Activated CD4-positive, alpha-beta T cell treated with anti-CD3 and anti-CD28 coated beads for 48 hours (primary cell): Measurements from ENCODE around the gene AVPR2.

Source experiments
- DNase-seq: peaks from one replicate; pipeline ENCODE4 v3.0.0-alpha.2; 2020

AVPR2 gene

DNA sequence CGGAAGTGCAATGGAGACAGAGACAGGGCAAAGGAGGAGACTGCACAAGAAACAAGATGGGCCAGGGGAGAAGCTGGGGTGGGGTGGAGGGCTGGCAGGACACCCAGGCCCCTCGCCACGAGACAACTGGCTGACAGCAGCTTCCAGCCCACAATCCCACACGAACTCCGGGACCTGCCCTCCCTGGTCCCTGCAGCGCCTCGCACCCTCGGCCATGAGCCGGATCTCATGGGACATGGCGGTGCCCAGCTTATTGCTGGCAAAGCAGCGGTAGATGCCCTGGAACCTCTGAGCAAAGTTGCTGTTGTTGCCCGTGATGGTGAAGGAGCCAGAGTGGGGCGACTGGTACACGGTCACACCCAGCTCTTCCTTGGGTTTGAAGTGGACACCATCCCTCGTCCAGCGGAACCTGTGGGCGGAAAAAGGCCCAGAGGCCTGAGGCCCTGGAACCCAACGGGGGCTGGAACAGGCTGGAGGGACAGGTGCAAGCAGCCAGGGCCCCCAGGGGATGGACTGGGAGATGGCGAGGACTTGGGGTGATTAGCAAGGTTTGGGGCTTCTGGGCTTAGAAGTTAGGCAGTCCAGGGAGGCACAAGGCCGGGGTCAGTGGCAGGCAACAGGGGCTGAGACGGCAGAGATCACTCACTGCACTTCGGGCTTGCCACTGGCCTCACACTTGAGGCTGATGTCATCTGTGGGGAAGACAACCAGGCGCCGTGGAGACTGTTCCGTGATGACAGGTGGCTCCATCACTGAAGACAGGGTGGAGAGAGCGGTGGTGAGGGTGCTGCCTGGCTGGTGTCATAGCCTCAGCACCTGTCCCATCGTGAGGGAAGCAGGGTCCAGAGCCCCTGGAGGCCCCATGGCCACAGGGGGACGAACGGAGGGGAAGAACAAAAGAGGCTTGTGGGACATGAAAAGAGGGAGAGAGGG, 32.3 kb upstream of the AVPR2 start:
- DNase-seq = no peak

GRCh38 chrX:153873282-153874084, 31.0 kb upstream of the AVPR2 start:
- no peak for DNase-seq

DNA sequence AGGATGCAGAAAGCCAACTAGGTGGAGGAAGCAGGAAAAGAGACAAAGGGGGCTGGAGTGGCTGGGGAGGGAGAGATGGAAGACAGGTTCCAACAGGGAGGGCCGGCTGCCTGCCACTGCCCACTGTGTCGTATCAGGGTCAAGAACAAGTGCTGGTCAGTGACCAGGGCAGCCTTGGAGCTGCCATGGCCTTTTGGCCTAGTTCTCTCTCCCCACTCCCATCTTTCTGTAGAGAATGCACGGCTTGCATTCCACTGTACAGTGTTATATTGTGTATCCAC, 30.4 kb upstream of the AVPR2 start:
- DNase-seq = no peak

- DNase-seq = no peak
Measured at GRCh38 chrX:153874366-153875125, 29.9 kb upstream of the AVPR2 start.

- DNase-seq = peak; percentile 68
Measured at GRCh38 chrX:153875391-153876111, 28.9 kb upstream of the AVPR2 start.

DNA sequence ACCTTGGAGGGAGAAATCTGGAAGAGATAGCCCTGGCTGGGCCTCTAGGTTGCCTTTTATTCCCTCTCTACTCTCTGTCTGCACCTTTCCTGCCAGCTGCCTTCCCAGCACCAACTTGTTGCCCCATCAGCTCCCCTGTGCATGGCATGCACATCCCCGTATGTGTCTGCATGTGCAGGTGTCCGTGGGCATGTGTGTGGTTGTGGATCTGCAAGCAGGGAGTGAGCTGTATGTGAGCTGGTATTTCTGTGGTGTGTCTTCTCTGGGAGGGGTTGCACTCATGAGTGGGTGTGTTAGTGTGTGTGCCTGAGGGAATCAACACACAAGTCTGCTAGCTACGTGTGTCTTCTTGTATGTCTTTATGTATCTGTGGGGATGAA, 28.4 kb upstream of the AVPR2 start:
- no peak for DNase-seq

DNA sequence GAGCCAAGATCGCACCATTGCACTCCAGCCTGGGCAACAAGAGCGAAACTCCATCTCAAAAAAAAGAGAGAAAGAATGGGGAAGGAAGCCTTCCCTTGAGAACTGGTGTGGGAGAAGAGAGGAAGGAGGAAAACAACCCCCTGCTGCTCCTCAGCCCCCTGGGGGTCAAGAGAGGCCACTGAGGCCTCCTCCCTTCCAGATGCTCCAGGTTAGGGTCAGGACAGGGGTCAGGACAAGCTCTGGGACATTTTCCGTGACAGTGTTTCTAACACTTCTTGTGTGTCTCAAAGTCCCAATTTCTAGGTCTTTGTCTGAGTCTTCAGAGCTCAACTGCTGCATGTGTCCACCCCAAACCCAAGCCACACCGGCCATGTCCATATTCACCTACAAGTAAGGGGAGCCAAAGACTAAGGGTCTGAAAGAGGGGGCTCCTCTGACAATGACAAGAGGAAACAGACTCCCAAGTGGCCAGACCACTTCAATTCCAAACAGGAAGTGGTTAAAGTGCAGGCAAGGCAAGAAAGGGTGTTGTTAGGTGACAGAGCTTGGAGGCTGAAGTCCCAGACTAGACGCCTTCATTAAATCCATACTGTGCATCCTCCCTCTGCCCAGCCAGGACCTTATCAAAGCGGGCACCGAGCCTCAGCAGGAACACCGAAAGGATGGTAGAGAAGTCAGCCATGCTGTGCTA, 26.8 kb upstream of the AVPR2 start:
- no peak for DNase-seq

DNA sequence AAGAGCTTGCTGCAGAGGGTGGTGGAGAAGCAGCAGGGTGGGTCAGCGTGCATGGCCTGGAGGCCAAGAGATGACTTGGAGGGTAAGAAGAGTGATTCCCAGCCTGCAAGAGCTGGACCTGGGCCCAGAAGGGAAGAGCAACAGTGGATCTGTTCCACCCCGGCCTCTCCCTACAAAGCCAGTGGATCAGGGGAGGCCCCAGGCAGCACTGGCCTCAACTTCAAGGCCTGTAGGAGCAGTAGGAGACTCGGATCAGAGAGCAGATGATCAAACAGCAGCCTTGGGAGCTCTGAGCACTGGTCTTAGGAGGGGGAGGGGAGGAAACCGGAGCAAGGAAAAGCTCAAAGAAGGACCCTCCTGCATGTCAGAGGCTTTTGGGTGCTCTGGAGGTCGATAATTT, 26.1 kb upstream of the AVPR2 start:
- DNase-seq = no peak

DNA sequence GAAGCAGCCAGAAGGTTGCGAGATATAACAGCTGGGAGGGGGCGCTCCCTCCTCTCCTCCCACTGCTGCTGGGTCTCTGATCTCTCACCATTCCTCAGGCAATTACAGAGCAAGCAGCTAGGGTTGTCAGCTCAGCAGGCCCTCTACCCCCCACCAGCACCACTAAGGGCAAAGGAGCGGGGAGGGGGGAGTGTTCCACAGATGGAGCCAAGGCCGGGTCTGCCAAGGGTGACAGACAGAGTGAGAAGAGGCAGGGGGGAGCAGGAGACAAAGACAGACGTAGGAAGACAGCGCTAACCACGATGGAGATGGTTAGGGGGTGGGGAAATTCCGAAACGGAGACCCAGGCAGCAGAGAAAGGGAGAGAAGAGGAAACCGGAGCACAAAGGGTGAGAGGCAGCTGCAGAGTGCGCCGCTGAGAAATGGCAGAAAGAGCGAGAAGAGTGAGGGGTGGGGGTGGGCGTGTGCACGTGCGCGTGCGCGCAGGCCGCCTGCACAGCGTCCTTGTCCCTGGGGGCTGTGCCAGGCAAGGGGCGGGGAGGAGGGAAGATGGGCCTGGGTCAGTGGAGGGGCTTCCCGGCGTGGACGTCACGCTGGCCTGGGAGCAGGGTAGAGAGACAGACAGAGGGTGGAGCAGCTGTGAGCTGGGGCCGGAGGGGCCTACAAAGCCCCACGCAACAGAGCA, 25.4 kb upstream of the AVPR2 start:
- no peak for DNase-seq

DNA sequence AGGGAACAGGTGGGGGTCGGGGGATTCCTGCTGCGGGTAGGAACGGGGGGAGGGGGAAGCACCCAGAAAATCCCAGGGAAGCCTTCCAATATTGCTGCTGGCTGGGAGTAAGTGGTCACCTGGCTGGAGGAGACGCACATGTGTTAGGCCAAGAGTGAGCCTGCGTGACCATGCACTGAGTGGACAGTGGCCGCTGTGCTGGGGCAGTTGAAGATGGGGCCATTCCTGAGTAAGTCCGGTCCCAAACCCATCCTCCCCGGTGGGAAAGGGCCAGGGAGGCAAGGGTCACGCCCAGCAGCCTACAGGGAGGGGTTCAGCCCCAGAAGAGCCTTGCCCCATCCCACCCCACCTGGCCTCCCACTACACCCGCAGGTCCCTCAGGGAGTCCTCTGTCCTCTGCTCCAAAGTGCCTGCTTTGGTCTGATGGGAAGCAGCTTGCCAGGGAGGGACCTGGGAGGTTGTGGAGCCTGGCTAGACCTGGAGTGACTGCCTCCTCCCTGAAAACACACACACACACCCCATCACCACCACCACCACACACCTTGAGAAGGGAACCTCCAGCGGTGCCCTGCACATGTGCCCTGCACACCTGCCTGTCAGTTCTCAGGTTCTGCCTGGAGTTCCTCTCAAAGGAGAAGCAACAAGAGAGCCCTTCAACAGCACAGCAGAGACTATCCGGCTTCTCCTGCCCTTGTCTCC, 24.6 kb upstream of the AVPR2 start:
- DNase-seq = no peak

DNA sequence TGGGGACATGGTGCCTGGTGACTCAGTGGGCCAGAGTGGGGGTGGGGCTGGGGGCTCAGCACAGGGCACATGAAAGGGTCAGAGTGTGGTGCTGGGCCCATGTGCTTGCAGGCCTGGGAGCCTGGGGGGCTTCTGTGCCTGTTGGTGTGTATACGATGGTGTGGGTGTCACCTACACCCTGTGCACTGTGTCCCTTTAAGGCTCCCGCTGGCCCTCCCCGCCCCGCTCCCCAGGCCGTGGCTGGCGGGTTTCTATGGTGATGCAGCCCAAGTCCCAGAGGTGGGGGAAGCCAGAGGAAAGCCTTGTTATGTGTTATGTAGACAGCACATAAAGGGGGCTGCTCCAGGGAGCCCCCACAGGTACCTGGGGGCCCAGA, 24.0 kb upstream of the AVPR2 start:
- no peak for DNase-seq

- DNase-seq = no peak
Measured at GRCh38 chrX:153881281-153881680, 23.2 kb upstream of the AVPR2 start.

DNA sequence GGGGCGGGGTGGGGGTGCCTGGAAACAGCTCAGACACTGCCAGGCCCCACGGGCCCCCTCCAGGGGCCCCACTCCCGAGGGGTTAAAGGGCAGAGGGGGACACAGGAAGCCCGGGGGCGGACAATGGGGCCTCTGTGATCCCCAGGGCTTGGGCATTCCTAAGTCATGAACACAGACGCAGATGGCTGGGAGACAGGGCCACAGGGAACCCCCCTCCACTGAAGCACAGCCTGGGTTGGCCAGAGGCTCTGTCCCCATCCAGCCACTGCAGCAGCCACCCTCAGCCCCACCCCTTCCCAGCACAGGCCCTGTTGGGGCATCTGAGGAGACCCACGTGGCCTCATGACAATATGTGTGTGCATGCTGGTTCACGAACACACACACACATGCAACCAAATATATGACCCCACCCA, 22.4 kb upstream of the AVPR2 start:
- no peak for DNase-seq

DNA sequence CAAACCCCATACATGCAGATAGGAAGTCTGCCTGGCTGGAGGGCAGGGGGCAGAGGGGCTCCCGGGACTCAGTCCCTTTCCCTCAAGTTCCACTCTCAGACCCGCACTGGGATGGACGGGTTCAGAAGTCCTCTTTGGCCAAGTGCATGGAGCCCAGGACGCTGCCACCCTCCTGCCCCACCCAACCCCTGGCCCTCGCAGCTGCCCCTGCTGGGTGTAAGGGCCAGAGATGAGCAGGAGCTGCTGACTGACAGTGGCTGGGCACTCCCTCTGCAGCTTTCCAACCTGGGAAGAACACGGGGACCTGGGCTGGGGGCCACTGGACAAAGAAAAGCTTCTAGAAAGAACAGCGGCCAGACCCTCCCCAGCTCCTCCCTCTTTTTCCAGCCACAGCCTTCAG, 21.9 kb upstream of the AVPR2 start:
- DNase-seq = no peak

DNA sequence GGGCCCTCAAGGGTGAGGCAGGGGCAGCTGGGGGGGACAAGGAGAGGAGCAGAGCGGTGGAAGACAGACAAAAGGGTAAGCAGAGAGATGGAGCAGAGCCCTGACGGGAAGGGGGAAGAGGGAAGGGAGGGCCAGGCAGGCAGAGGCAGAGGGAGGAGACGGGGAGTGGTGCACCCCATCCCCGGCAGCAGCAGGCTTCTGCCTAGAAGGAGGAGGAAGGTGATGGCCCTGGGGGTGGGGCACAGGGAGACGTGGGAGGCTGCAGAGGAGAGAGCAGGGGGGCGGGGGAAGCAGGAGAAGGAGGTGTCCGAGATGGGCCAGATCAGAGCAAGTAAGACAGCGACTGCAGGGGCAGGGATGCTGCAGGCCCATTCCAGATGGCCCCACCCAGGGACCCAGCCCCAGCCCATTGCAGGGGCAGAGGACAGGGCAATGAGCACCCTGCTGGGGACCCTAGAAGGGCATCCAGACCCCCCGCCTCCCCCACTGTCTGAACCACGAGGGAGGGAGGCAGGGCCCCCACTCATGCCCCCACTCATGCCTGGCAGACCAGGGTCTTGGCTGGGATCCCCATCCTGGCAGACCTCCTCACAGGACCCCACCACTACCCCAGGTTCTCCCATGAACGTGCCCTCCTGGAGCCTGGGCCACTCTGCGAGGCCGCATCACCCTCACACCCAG, 21.2 kb upstream of the AVPR2 start:
- DNase-seq = no peak

- DNase-seq = no peak
Measured at GRCh38 chrX:153884136-153884535, 20.3 kb upstream of the AVPR2 start.

GRCh38 chrX:153884590-153884989, 19.9 kb upstream of the AVPR2 start:
- no peak for DNase-seq

DNA sequence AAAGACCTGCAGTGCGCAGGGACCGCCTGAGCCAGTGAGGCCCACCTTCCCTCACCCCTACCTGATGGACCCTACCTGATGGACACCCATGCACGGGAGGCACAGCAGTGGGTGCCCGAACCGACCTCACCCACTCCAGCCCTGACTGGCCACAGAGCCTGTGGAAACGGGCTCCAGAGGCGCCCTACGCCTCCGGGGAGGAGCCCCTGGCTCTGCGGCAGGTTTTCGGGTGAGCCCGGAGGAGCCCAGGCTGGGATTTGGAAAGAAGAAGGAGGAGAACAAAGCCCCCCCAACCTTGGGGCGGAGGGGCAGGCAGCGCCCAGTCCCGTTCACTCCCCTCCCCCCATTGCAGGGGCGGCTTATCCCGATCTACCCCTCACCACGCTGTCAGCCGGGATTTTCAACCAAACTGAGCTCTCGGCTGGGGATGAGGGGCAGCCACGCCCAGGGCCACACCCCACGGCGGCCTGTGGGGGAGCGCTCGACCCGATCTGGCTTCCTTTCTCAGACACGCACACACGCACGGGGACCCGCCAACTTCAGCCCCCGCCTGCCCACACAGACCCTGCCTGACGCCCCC, 19.2 kb upstream of the AVPR2 start:
- no peak for DNase-seq

DNA sequence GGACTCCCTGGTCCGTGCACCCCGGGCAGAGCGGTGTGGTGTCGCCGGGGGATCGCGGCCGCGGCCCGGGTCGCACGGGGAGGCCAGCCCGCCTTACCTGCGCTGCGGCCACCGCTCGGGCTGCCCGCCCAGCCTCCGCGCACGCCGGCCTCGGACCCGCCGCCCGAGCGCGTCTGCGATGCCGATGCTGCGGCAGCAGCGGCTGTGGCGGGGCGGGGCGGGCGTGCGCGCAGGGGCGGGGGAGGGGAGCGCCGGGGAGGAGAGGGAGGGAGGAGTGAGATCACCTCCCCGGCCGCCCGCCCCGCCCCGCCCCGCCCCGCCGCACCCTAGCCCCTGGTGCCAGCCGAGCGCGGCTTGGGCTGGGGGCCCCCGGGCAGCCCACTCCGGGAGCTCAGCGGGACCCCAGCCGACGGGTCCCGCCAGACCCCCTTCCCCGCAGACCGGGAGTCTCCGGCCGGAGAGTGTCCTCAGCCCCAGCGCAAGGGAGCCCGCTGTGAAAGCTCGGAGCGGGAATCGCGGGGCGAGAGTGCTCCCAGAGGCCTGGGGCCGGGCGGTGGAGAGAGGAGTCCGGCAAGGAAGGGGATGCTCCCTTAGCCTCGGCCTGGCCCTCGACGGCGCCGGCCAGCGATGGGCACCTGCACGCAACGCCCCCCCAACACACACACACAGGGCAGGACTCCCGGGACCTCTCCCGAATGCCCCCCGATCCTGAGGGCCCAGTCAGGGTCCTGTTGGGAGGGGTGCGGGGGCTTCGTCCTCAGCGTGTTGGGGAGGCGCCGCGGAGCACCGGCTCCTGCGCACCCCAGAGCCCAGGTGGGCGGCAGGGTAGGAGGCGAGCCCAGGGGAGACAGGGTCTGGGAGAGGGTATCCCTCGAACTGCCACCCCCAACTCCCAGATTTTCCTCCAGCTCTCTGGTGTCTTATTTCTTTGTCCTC, 18.2 kb upstream of the AVPR2 start, which contains the start of gene L1CAM:
TSS of gene L1CAM (minus strand) at position 206 of the 936 bp plus-strand sequence. CDS start 10,337 bp downstream, outside the sequence.
- peak; percentile 28 for DNase-seq
